ENCODE data around the gene SLC8A2.

SLC8A2 gene

DNA sequence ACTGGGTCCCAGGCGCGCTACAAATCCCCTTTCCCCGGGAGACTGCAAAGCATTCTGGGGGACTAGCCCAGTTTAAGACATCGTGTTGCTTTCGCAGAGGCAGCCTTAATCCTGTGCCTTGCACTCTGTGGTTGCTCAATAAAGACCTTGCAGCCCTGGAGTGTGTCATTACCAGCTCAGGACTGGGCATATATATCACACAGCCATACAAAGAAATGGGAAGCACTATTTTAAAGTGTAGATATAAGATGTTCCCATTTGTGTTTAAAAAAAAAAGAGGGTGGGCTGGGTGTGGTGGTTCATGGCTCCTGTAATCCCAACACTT is 32.1 kb upstream of the SLC8A2 start:
- DNase-seq: no peak

DNA sequence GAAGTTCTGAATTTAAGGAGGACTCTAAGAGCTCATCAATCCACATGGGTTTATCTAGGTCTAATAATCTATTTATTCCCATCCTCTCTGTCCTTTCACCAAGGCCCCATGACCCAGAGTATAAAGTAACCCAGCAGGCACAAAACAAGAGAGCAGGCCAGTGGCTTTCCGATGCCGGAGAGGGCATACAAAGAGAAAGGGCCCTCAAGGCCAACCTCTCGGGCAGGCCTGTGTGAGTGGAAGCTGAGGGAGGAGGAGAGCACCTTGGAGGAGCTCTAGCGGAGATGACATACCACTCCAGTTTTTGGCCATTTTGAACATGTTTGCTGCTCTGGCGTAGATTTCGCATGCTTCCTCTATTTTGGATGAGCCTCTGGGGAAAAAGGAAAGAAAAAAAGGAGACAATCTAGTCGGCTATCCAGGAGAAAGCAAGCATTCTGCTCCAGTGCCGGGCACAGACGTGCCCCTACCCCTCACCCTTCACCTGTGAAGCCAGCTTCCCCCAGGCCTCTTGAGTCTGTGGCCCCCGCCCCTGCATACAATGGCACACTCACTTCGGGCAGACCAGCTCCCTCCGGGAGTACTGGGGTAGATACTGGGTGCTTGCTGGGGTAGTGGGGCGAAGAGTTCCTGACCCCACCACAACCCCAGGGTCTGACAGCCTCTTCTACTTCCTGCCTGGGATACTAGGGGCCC is 31.6 kb upstream of the SLC8A2 start:
- no peak for DNase-seq

DNA sequence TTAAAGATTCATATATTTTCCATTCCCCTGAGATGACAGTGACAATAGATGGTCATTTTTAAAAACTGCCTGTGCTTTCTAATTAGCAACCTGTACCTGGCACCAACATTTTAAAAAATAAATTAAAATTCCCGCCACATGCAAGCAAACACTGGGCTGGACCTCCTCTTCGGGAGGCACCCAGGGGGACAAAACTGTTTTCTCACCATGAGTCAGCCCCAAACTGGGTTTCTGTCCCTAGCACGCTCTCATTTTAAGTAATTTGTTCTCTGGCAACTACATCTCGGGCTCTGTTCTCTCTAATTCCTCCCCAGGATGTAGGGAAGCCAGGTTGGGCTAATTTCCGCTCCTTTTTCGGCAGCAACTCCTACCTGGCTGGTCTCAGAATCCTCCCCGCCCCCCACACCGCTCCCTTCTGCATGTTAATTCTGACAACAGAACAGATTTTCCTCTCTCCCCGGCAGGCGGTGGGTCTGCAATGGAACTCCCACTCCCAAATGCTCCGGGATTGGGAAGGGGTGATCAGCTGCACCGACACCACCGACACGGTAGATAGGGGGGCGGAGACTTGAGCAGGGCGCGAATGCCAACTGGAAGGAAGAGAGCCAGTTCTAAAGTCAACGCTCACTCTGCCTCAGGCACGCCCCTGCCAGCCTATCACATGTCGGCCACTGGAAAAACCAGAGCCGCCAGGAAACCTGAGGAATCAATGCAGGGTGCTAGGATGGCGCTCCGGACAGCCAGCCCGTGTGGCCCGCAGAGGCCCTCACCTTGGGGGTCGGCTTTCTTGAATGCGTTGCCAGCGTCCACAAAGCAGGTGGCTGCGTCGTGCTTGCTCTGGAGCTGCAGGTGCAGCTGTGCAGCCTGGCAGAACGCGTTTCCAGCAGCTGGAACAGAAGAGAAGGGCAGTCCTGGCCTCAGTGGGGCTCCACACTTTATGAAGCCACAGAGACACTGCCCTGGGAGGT is 28.5 kb upstream of the SLC8A2 start:
- no peak for DNase-seq

DNA sequence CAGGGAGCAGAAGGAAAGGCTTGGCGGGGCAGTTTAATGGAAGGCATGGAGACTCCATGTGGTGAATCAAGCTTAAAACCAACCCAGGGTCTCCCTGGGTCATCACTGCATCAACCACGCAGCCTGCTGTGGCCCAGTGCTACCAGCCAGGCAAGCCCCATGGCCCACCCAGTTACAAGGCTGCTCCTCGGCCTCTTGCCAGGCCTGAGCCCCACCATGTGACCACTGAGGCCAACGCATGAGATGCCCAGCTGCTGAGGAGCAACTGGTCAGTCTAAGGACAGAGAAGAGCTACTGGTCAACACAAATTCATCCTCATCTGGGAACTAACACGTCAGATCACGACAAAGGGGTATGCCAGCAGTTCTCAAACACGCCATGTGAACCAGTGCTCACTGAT is 27.7 kb upstream of the SLC8A2 start:
- no peak for DNase-seq

DNA sequence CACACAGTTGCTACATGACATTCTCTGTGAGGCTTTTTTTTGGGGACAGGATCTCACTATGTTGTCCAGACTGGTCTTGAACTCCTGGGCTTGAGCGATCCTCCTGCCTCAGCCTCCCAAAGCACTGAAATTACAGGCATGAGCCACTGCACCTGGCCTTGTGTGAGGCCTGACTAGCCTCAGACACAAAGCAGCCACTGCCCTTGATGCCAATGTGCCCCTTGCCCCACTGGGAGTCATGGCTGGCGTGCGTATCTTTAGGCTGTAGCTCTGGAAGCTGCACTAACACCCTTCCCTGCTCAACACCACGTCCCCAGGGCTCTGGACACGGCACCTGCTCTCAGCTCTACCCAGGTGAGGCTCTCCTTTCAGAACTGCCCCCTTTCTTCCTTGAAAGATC is 26.9 kb upstream of the SLC8A2 start:
- no peak for DNase-seq

DNA sequence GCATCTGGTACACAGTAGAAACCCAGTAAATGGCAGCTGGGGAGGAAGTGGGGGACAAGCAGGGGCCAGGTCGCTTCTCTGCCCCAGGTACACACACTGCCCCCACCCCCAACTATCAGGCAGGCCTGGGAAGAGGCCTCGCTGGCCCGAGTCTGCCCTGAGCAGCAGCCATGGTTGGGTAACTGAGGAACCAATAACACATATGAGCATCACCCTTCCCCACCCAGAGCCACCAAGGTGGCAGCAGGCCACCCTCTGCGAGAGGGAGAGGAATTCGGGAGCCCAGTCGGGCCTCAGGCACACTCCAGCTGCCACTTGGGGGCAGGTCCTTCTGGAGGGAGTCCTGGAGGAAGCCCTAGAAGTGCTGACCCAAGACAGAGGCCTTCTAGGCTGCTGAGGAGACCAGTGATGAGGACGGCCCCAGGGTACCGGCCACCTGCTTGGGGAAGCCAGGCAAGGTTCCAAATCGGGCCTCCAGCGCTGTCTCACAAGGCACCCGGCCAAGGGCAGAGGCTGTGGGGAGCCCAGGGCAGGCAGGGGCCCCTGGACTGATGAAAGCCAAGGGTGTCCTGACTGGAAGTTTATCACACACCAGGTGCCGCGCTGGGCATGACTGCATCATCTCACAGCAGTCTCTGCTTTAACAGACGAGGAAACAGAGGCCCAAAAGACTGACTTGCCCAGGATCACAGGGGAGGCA is 26.3 kb upstream of the SLC8A2 start:
- DNase-seq: no peak

DNA sequence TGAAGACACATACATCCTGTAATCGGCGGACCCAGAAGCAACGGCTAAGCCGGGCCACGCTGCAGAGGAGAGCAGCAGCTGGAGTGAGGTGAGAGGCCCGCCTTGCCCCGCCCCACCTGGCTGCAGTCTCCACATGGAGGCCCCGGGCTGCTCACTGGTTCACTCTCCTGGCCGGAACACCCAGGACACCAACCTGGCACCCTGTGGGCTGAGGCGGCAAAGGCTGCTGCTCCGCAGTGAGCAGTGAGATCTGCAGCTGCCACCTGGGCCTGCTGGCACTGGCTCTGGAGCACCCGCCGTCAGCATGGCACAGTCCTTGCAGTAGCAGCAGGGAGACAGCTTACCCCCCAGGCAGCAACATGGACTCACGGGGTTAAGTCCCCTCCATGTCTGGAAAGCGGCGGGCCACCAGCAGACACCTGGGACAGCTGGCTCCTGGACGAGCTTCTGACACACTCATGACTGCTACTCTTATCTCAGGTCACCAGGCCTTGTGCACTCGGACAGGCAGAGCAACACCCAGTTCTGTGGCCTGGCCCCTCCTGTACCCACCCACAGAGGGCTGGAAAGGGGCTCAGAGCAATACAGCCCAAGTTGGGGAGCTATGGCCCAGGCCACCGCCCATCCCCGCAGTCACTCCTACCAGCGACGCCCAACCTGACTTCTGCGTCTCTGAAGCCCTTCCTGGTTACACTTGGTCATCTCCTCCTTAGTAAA is 25.5 kb upstream of the SLC8A2 start:
- no peak for DNase-seq

DNA sequence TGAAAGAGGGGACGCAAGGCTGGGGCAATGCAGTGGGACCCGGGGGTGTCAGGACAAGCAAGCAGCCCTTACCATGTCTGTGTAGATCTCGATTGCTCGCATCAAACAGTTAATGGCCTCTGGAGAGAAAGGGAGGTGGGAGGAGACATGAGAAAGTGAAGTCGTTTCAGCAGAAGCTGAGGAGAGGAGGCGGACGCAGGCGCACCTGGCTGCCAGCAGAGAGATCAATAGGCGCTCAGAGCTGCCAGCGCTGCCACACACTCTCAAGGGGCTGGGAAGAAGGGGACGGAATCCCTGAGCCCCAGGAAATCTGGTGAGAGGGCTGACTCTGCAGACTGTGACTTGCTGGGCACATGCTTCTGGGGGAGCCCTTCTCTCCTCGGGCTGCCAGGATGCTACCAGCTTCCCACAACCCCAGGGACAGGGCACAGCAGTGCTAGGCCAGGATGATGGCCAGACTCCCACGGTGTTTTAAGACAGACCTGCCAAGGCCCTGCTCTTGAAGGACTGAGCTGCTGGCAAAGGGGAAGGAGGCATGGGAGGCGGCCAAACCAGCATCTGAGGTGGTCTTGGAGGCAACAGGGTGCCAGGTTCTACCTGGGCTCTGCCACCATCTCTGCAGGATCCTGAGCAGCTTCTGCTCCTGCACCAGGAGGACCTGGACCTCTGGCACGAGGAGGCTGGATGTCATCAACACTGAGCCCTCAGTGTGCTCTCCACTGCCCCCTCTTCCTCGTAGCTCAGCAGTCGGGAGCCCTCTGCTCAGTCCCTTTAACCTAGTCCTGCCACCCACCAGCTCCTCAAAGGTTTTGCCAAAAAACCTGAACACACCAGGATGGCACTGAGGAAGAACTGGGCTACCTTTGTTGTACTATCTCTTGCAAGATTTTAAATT is 24.0 kb upstream of the SLC8A2 start:
- DNase-seq: no peak

DNA sequence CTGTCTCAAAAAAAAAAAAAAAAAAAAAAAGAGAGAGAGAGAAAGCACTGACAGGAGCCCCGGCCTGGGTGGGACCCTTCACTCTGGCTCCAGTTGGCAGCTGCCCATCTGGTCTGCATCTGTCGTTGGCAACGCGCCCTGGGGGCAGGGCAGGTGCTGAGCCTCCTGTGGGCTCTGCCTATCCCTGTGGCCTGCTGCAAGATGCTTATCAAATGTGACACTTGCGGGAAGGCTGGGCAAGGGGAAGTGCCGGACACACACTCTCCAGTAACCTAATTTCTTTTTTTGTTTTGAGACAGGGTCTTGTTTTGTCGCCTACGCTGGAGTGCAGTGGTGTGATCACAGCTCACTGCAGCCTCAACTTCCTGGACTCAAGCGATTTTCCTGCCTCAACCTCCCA is 23.0 kb upstream of the SLC8A2 start:
- DNase-seq: no peak

DNA sequence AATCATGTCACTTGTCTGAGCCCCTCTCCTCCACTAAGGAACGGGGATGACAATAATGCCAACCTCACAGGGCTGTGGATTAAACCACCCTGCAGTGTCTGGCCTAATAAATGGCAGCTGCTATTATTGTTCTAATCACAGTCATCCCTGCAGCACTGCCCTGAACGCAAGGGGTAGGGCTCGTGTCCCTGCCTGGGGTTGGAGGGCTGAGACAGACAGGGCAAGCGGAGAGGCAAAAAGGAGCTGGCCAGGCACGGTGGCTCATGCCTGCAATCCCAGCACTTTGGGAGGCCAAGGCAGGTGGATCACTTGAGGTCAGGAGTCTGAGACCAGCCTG is 22.5 kb upstream of the SLC8A2 start:
- DNase-seq: no peak

DNA sequence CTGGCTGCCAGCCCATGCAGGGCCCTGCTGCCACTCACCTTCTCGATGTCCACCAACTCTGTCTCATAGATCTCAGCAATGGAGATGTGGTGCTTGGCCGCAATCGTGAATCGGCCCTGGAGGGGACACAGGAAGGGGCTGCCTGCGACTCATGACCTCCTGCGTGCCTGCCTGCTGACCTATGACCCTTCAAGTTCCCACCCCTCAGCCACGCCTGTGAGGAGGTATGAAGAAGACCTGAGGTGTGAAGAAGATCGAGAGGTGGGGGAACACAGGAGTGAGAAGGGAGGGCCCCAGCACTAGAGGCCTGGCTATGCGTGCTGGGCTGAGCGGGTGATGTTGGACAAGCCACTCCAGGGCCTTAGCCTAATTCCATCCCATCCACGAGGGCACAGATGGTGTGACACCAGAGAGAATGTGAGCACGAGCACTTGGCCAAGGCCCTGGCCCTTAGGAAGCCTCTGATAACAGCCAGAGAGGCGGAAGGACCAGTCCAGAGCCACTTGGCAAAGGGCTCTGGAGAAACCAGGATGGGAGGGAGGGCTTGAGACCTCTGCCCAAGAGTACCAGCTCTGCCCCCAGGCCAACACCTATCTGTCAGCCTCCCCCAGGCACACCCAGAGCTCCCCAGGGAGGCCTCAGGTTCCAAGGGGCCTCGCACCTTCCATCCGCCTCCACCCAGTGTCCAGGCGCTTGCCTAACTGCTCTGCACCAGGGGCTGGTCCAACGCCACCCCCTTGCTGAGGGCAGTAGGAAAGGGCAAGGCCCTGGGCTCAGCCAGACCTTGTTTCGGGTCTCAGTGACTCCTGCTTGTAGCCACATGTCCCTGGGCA is 21.9 kb upstream of the SLC8A2 start:
- no peak for DNase-seq

DNA sequence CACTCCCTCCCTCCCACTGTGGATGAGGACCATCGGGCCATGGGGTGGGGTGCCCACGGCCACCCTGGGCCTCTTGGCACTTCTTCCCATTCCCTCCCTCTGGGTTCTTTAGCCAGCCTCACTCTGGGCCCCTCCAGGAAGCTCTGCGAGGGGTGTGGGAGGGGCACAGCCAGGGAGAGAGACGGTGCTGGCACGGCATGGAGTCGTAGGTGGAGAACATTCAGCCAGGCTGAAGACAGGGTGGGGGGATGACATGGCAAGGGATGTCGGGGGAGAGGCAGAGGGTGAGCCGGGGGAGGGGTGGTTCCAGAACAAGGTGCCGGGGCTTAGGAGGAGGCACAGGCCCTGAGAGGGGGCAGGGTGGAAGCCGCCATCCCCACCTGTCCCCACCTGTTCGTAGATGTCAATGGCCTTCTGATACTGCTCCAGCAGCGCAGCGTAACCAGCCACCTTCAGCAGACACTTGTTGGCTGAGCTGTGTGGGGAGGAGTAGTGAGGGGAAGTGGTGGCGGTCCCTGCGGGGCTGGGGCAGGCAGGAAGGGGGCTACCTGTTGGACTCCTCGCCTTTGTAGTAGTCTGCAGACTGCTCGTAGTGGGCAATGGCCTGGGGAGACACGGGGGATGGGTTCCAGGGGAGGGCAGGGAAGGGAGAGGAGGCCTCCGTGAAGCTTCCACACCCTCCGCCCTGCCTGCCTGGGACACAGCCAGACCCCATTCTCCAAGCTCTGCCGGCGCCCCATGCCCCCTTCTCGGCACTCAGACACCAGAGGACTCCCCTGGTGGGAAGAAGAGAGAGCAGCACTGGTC is 21.1 kb upstream of the SLC8A2 start:
- DNase-seq: no peak

DNA sequence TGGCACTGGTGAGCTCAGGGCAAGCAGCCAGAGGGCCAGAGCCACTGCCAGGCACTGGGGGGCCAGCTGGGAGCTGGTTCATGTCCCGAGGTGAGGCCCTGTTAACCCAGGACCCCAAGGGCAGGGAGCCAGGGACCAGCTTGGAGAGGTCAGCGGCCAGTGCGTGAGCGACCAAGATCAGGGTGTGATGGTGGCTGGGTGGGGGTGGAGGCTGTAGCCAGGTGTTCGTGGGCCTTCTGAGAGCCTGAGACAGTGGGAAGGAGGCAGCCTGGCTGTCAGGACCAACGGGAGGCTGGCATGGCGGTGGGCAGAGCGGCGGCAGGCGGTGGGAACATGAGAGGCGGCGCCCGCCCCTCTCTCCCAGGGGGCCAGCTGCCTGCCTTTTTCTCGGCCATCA is 20.4 kb upstream of the SLC8A2 start:
- no peak for DNase-seq

DNA sequence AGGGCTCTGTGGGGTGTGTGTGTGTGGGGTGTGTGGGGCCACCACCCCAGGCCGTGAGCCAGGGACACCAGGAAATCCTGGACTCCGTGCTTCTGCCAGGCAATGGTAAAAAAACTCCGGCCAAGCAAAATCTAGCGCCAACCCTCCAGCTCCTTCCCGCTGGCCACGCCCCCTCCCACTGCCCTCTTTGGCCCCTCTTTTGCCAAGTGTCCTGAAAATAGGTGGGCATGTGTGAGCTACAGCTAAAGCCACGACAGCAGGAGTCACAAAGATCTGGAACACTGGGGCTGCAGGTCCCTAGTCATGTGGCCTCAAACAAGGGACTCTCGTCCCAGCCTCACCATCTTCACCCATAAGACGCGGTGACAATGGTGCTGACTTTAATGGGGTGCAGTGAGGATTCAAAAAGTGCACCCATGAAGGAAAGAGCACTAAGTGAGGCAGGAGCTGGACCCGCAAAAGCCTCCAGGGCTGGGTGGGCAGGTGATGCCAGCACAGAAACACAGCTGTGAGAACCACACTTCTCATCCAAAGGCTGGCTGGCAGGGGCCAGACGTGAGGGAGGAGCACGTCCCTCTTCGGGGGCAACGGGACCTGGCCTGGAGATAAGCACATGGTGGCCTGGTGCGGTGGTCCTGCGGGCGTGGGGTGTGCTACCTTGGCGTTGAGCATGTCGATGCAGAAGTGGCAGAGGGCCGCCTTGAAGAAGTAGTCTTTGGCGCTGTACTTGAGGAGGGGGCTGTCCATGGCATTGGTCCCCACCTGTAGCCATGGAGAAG is 19.9 kb upstream of the SLC8A2 start:
- DNase-seq: no peak

DNA sequence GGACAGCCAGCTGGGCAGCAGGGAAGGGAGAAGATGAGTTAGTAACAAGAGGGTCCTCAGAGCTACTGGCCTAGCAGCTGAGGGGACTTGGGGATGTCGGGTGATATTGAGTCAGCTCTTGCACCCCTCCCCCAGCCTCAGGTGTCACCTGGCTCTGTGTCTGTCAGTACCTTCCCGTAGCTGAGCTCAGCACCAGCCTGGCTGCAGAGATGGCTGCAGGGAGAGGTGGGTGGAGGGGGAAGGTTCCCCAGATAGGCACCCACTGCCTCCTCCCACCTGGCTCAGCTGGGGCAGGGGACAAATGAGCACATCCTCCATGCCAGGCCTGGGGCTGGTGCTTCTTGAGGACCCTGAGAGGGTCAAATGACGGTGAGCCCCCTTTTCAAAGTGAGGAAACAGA is 19.2 kb upstream of the SLC8A2 start:
- no peak for DNase-seq

DNA sequence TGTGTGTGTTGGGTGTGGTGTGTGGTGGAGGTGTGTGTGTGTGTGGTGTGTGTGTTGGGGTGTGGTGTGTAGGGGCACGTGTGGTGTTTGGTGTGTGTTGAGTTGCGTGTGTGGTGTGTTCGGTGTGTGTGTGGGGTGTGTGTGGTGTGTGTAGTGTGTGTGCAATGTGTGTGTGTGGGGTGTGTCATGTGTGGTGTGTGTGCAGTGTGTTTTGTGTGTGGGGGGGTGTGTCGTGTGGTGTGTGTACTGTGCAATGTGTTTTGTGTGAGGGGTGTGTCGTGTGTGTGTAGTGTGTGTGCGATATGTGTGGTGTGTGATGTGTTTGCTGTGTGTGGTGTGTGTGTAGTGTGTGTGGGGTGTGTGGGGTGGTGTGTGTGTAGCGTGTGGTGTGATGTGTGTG is 18.3 kb upstream of the SLC8A2 start:
- no peak for DNase-seq

DNA sequence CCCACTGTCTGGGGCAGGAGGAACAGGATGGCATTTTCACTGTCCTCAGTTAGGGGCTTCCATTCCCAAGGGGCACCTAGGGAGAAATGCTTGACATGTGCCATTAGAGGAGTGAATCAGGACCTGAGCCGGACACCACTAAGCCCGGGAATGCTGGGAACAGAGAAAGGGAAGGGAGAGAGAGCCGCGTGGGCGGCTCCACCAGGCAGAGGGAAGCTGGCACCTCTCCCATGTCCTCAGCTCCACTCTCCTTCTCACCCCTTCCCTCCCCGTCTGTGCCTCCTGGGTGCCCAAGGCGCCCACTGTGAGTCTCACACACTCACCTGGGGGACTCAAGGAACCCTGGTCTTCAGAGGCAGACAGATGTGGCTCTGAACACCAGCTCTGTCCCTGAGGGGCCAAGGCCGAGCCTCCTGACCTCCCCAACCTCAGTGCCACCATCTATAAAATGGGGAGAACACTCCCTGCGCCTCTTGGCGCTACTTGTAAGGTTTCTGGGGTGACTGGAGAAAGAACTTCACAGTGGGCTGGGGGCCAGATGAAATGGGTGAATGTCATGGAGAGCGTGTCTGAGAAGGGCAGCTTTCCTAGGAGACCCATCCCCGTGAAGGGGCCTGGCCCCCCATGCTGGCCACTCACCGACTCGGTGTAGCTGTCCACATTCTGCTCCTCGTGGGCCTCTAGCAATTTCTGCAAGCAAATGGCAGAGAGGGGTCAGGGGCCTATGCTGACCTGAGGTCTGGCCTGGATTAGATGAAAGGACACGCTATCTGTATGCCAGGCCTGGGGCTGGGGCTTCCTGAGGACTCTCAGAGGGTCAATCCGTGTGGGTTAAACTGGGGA is 17.6 kb upstream of the SLC8A2 start:
- no peak for DNase-seq

Data from hippocampal formation (tissue), 2 donors.